ENCODE data around the gene DEPDC7.
A peak's percentile ranks its signal among the peaks of the same experiment; 100 is the strongest.
"Not testable (repeated sequence)": the region's sequence is repeated elsewhere in the genome, so short reads cannot be mapped to it uniquely, and the experiment has no call there.

Gene DEPDC7

GRCh38 chr11:33049565-33050408, 34.1 kb downstream of the DEPDC7 start:
- DNase-seq, result not testable (repeated sequence)
- intact Hi-C loops (cut with DNase I), result loop anchor here (10.0 kb wide), 1 partner anchor 155 kb away; the partner anchor contains the start of gene QSER1

DNA sequence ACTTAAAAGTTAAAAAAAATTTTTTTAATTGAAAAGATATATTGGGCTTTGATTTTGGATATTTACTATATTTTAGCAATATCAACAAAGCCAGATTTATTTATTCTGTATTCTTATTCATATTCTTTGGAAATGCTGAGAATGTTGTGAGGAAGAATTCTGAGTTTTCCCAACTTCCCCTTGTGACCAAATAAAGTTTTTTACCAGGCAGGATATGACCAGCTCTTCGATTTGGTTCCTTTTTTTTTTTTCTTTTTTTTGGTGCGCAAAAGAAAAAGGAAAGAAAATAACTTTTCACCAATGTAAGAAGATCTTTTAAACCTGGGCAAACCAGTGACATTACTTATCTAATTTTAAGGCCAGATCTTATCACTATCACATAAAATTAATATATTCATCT, 36.6 kb downstream of the DEPDC7 start:
- DNase-seq, result no peak
- intact Hi-C loops (cut with DNase I), result no loop called here

DNA sequence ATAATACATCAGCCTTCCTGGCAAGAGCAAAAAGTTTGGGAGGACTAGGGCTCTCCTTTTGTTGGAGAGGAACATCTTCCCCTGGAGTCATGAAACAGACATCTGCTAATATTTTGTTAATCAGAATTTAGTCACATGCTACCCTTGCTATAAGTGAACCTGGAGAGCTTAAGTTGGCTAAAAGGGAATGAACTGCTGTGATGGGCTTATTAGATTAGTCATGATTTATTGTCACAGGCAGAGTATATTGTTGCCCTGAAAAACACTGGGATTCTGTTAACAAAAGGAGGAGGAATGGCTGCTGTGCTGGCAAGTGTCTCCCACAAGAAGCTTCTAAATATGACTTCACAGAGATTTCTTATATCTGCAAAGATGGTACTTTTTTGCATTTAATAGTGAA, 39.7 kb downstream of the DEPDC7 start:
- intact Hi-C loops (cut with DNase I), result no loop called here
- no peak for DNase-seq

GRCh38 chr11:33057284-33057683, 41.6 kb downstream of the DEPDC7 start:
- intact Hi-C loops (cut with DNase I), result no loop called here
- no peak for DNase-seq

GRCh38 chr11:33059331-33060007, 43.8 kb downstream of the DEPDC7 start:
- intact Hi-C loops (cut with DNase I), result no loop called here
- DNase-seq, result peak in 1 of 42 donors; percentile 9

- DNase-seq, result peak in 1 of 42 donors; percentile 6
- intact Hi-C loops (cut with DNase I), result no loop called here
Observed at GRCh38 chr11:33060271-33060670, 44.6 kb downstream of the DEPDC7 start.

DNA sequence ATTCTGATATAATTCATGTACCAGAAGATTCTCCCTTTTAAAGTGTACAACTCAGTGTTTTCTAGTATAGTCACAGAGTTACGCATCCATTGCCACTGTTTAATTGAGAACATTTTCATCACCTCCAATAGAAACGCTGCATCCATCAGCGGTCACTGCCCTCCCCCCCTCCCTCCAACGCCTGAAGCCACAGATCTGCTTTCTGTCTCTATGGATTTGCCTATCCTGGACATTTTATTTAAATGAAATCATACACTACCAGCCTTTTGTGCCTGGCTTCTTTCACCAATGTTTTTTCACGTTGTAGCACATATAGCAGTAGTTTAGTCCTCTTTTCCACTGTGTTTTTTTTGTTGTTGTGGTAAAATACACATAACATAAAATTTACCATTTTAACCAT, 46.5 kb downstream of the DEPDC7 start:
- intact Hi-C loops (cut with DNase I), result no loop called here
- DNase-seq, result no peak

GRCh38 chr11:33063326-33063881, 47.7 kb downstream of the DEPDC7 start:
- intact Hi-C loops (cut with DNase I), result no loop called here
- no peak for DNase-seq

DNA sequence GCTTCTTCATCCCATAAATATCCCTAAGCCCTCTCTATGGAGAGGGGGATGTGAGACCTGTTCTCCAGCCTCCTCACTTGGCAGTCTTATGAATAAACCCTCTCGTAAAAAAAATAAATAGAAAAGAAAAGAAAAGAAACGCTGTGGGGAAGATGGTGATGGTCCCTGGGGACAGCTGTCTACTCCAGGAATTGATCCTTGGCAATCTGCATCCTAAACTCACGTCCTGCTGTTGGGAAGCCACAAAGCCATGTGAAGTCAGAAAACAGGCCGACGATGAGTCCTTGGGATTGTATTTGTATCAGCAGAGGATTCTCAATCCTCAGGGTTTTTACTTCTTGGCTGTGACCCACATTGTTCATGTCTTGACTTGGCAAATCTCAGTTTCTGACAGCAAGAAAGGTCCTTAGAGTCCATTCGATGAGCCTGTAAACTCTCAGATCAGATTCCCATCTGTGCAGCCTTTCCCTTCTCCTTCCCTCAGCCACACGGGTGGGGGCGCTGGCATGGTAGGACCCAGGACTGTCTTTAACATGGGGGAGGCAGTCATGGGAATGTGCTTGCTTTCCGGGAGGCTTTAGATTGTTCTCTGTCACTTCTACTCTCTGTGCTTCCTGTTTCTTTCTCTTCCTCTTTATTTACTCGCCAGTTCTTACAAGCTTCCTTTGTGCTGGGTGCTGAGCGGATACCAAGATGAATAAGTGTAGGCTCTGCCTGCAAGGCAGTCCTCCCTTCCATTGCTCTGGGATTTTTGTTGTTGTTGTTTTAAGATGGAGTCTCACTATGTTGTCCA, 48.6 kb downstream of the DEPDC7 start:
- DNase-seq, result peak in 4 of 42 donors; percentile 14 to 51 (median 33)

DNA sequence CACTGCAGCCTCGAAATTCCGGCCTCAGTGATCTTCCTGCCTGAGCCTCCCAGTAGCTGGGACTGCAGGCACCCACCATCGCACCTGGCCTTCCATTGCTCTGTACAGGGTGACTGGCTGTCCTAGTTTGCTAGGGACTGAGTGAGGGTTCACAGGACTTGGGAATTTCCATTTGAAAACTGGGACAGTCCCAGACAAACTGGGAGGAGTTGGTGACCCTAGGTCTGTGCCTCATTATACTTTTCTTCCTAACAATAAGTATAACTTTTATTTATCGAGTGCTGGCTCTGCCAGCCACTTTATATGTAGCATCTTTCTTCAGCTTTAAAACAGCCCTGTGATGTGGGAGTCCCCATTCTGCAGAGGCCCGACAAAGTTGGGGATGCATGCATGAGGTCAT, 49.2 kb downstream of the DEPDC7 start:
- intact Hi-C loops (cut with DNase I), result loop anchor here (5.0 kb wide), 1 partner anchor 103 kb away; no protein-coding TSS in a partner anchor
- DNase-seq, result no peak

More for the DNA sequence above, 48.6 kb downstream of the DEPDC7 start:
- intact Hi-C loops (cut with DNase I), result no loop called here

GRCh38 chr11:33065445-33066178, 49.9 kb downstream of the DEPDC7 start:
- DNase-seq, result peak; percentile 36 to 86 (median 68)
- intact Hi-C loops (cut with DNase I), result loop anchor here (5.0 kb wide), 1 partner anchor 103 kb away; no protein-coding TSS in a partner anchor

- intact Hi-C loops (cut with DNase I), result loop anchor here (5.0 kb wide), 1 partner anchor 105 kb away; no protein-coding TSS in a partner anchor
- DNase-seq, result no peak
Observed at GRCh38 chr11:33067294-33067693, 51.6 kb downstream of the DEPDC7 start.

GRCh38 chr11:33068611-33069340, 53.1 kb downstream of the DEPDC7 start:
- DNase-seq, result no peak
- intact Hi-C loops (cut with DNase I), result loop anchor here (5.0 kb wide), 1 partner anchor 106 kb away; no protein-coding TSS in a partner anchor

- intact Hi-C loops (cut with DNase I), result no loop called here
Observed at GRCh38 chr11:33072465-33072864, 56.8 kb downstream of the DEPDC7 start.

More at GRCh38 chr11:33072465-33072864, 56.8 kb downstream of the DEPDC7 start:
- no peak for DNase-seq
